GM19025 (cell line): ENCODE results near the gene GALNT18.

Source experiments
- ATAC-seq: cut with Tn5 transposase; IDR thresholded peaks from one replicate; pipeline ENCODE4 v1.9.1; 2021; ENCODE audit warnings: mild to moderate bottlenecking, low read depth, moderate library complexity; ENCODE audit not compliant: unreplicated experiment

Gene GALNT18

GRCh38 chr11:11301212-11301611, 320.6 kb downstream of the GALNT18 start:
- no peak for ATAC-seq

DNA sequence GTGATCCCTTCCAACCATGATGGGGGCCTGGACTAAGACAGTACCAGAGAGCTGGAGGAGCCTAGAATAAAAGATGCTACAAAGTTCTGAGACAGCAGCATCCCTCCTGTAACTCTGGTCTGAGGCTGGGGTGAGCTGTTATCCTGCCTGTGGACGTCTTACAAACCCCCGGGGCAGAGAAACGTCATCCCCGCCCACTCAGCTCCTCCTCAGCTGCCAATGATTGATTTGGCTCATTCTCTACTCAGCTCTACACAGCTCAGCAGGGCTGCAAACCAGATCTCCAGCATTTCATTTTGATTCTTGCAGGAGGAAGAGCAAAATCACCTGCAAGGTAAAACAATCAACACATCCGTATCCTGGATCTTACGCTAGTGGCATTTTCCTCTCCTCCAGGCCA, 324.2 kb downstream of the GALNT18 start:
- ATAC-seq = no peak

GRCh38 chr11:11296434-11296833, 325.4 kb downstream of the GALNT18 start:
- no peak for ATAC-seq

- no peak for ATAC-seq
Measured at GRCh38 chr11:11294551-11294855, 327.3 kb downstream of the GALNT18 start.

DNA sequence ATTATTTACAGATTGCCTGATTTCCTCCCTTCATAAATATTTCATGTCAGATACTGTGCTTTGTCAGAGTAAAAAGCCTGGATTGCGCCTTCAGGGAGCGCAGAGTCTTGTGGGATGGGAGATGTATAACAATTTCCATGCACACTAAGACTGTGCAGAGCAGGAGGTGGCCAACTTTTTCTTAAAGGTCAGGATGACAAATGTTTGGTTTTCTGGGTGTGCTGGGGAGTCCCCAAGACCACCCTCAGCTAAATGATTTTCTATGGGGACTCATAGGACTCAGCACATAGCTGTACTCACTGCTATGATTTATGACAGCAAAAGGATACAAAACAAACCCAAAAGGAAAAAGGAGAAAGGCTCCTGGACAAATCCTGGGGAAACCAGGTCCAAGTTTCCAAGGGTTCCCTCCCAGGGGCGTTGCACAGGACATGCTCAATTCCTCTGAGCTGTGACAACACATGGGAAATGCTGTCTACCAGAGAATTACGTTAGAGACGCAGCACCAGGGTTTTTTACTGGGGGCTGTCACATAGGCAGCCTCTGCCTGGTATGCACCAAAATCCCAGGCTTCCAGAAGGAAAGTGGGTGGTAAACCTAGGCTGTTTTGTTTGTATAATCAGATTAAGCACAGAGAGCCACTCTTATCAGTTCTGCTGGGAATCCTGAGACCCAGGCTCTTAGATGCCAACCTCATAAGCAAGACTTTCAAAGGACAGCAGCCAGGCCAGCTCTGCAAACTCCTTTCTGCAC, 327.8 kb downstream of the GALNT18 start:
- ATAC-seq = no peak

DNA sequence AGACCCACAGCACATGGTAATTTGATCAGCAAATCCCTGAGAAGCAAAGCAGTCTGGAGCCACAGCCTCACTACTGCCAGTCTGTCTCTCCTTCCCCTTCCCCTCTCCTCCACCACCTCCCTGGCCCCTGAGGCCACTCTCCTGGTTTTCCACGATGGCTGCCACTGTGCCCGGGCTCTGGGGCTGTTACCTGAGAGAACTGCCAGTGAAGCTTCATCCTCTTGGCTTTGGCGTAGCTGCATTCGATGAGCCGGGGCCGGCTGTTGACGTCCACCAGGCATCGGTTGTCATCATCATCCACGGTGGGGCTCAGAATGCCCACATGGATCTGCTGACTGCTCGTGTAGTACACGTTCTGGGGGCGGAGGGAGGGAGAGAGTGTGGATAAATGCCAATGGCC, 329.0 kb downstream of the GALNT18 start:
- ATAC-seq = no peak

DNA sequence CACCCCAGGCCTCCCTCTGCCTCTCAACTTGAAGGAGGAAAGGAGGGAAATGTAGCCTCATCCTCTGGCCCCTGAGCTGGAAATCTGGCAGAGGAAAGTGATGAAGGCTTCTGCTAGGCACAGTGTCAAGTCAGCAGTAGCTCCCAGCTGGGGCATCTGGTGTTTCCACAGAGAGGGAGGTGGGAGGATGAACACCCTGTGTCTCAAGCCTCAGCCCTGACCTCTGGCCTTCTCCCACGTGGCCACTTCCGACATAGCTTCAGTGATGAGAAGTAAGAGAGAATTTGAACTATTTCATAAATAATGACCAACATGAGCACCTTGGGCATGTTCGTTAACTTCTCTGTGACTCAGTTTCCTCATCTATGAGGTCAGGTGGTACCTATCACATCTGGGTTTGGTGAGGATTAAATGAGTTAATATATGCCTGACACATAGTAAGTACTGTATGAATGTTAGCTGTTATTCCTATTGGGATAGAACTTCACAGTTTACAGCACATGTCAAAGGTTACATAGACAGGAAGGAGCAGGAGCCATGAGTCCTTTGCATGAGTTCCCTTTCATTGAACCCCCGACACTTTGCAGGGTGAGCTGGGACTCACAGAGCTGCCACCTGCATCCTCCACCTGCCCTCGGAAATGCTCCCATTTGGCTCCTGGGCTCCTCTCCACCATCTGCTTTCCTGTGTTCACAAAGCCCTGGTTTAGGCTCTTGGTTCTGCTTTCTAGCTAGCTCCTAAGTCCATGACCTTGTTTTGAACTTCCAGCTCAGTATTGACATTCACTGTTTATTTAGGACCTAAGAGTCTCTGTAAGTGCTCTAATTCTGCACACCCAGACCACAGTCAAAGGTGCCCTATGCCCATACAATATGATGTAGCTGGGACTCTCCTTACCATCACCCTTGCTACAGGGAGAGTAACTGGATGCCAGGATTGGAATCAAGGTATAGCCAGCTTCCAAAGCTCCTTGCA, 330.5 kb downstream of the GALNT18 start:
- no peak for ATAC-seq

- ATAC-seq = no peak
Measured at GRCh38 chr11:11290354-11290753, 331.5 kb downstream of the GALNT18 start.

- no peak for ATAC-seq
Measured at GRCh38 chr11:11289669-11290068, 332.1 kb downstream of the GALNT18 start.

- no peak for ATAC-seq
Measured at GRCh38 chr11:11288972-11289616, 332.7 kb downstream of the GALNT18 start.

- no peak for ATAC-seq
Measured at GRCh38 chr11:11284481-11284880, 337.3 kb downstream of the GALNT18 start.

DNA sequence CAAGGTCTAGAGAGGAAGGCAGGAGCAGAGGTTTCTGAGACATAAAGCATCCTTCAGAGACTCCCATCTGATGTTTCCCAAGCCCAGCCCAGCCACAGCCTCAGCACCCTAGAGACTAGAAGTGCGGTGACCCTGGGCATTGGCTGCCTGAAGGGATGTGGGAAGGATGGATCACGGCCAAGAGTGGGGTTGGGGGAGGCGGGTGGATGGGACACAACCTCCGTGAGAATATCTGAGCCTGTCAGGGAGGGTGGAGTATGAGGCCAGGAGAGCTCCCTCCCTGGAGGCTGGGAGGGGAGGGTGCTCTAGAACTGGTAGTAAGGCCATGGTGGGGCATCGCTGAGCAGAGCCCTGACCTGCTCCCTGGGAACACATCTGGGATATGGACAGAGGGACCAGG, 340.2 kb downstream of the GALNT18 start:
- ATAC-seq = no peak

GRCh38 chr11:11280826-11281225, 341.0 kb downstream of the GALNT18 start:
- no peak for ATAC-seq

GRCh38 chr11:11279956-11280689, 341.7 kb downstream of the GALNT18 start:
- no peak for ATAC-seq

- no peak for ATAC-seq
Measured at GRCh38 chr11:11272254-11272653, 349.6 kb downstream of the GALNT18 start.

GRCh38 chr11:11270236-11270775, 351.5 kb downstream of the GALNT18 start:
- no peak for ATAC-seq

GRCh38 chr11:11268706-11269105, 353.1 kb downstream of the GALNT18 start:
- ATAC-seq = no peak

- no peak for ATAC-seq
Measured at GRCh38 chr11:11268119-11268518, 353.7 kb downstream of the GALNT18 start.

DNA sequence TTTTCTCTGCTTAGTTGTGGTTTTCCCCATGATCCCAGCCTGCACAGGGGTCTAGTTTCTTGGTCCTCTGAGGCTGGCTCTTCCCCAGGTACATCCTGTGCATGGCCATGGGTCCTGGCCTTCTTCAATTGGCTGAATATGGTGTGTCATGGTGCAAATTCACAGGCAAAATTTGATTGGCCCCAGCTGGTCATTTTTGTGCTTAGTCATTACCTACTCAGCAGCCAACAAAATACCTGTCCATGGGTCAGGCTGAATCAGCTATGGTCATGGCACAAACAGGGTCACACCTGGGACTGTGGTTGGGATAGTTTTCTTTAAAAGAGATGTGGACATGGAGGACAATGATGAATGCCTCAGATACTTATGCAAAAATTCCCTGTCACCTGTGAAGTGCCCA, 354.5 kb downstream of the GALNT18 start:
- ATAC-seq = no peak

DNA sequence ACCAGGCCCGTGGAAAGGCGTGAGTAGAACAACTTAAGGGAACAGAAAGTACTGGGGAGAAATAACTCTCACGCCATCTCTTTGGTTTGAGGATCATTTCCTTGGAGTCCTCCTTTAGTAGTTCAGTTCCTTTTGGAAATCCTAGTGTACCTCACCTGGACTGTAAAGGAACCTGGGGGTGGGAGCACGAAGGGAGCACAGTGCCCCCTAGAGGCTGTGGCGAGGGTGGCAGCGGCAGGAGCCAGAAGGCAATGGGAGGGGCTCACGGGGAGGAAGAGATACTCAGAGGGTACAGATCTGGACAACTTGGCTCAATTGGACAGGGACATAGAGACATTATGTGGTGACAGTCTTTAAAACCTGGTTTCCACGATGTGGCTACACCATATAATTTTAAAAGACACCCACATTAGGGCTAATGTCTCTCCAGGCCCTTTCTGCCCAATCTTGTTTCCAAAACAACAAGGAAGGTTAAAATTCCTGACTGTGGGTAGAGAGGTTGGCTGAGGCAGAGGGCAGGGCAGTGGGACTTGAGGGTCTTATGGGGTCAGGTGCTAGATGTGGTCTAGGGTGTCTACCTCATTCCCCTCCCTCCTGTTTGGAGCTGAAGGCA, 355.7 kb downstream of the GALNT18 start:
- ATAC-seq = no peak
